ENCODE measurements around the gene IFITM5.

GRCh38 chr11:330694-331357, 31.5 kb upstream of the IFITM5 start:
- TF ChIP-seq POLR2AphosphoS5 (IDR thresholded peaks at IDR 0.05; ENCODE audit: borderline replicate concordance, low read depth, low read length) (no peak), EZH2 (IDR thresholded peaks at IDR 0.05) (no peak), FOXP2 (optimal IDR thresholded peaks at IDR 0.05; ENCODE audit: control extremely low read depth, extremely low read length, insufficient read depth) (no peak)

Measured in SK-N-MC (cell line).